HEK293T (cell line): ENCODE results near the gene KRT3.

Experiments
- CTCF ChIA-PET: fragments of 350-600 bp; formaldehyde crosslinking; extraction: SDS; loops from one replicate; lab custom pipeline; 2021; ENCODE audit warnings: antibody characterized with exemption, inconsistent platforms; lab: Yijun Ruan, JAX
- POLR2A ChIA-PET: fragments of 350-600 bp; formaldehyde crosslinking; extraction: SDS; loops from one replicate; lab custom pipeline; 2020; ENCODE audit warnings: antibody characterized with exemption, inconsistent platforms; lab: Yijun Ruan, JAX
- DNase-seq: peaks from one replicate; pipeline ENCODE4 v3.0.0; 2012; ENCODE audit warnings: mixed read lengths; ENCODE audit errors: extremely low spot score
- ARNT ChIP-seq: fragments of 450-650 bp; IDR thresholded peaks from 2 replicates; pipeline ENCODE4 v1.6.1; 2017; ENCODE audit warnings: mild to moderate bottlenecking
- BHLHE40 ChIP-seq: fragments of 450-650 bp; IDR thresholded peaks from 2 replicates; pipeline ENCODE4 v1.6.1; 2016; ENCODE audit warnings: mild to moderate bottlenecking, moderate library complexity, borderline replicate concordance
- CTBP1 ChIP-seq: fragments of 450-650 bp; IDR thresholded peaks from 2 replicates; pipeline ENCODE4 v1.6.1; 2016; ENCODE audit warnings: borderline replicate concordance
- ELF4 ChIP-seq: fragments of 450-650 bp; IDR thresholded peaks from 2 replicates; pipeline ENCODE4 v1.6.1; 2017; ENCODE audit warnings: antibody characterized with exemption
- FOXA1 ChIP-seq: fragments of 450-650 bp; IDR thresholded peaks from 2 replicates; pipeline ENCODE4 v1.6.1; 2016; ENCODE audit warnings: mild to moderate bottlenecking
- FOXK2 ChIP-seq: fragments of 450-650 bp; IDR thresholded peaks from 2 replicates; pipeline ENCODE4 v1.6.1; 2016; ENCODE audit warnings: mild to moderate bottlenecking
- FOXM1 ChIP-seq: fragments of 450-650 bp; IDR thresholded peaks from 2 replicates; pipeline ENCODE4 v1.6.1; 2017; ENCODE audit warnings: mild to moderate bottlenecking, borderline replicate concordance
- HDGF ChIP-seq: fragments of 450-650 bp; IDR thresholded peaks from 2 replicates; pipeline ENCODE4 v1.6.1; 2017; ENCODE audit warnings: antibody characterized with exemption, borderline replicate concordance
- L3MBTL2 ChIP-seq: fragments of 450-650 bp; conservative IDR thresholded peaks from 2 replicates; pipeline ENCODE4 v1.6.1; 2016; ENCODE audit warnings: mild to moderate bottlenecking
- LEF1 ChIP-seq: fragments of 450-650 bp; IDR thresholded peaks from 2 replicates; pipeline ENCODE4 v1.6.1; 2017; ENCODE audit warnings: mild to moderate bottlenecking, borderline replicate concordance
- NFRKB ChIP-seq: fragments of 450-650 bp; IDR thresholded peaks from 2 replicates; pipeline ENCODE4 v1.6.1; 2016; ENCODE audit warnings: mild to moderate bottlenecking, moderate library complexity
- SP1 ChIP-seq: fragments of 450-650 bp; IDR thresholded peaks from 2 replicates; pipeline ENCODE4 v1.6.1; 2017
- SUZ12 ChIP-seq: fragments of 450-650 bp; IDR thresholded peaks from 2 replicates; pipeline ENCODE4 v1.6.1; 2016; ENCODE audit warnings: mild to moderate bottlenecking
- TARDBP ChIP-seq: fragments of 450-650 bp; IDR thresholded peaks from 2 replicates; pipeline ENCODE4 v1.6.1; 2016
- ZNF384 ChIP-seq: fragments of 450-650 bp; IDR thresholded peaks from 2 replicates; pipeline ENCODE4 v1.6.1; 2016
- TF ChIP-seq, protein P1 (sequence below): fragments of 450-650 bp; IDR thresholded peaks from 2 replicates; pipeline ENCODE4 v1.6.1; 2016

KRT3 gene

DNA sequence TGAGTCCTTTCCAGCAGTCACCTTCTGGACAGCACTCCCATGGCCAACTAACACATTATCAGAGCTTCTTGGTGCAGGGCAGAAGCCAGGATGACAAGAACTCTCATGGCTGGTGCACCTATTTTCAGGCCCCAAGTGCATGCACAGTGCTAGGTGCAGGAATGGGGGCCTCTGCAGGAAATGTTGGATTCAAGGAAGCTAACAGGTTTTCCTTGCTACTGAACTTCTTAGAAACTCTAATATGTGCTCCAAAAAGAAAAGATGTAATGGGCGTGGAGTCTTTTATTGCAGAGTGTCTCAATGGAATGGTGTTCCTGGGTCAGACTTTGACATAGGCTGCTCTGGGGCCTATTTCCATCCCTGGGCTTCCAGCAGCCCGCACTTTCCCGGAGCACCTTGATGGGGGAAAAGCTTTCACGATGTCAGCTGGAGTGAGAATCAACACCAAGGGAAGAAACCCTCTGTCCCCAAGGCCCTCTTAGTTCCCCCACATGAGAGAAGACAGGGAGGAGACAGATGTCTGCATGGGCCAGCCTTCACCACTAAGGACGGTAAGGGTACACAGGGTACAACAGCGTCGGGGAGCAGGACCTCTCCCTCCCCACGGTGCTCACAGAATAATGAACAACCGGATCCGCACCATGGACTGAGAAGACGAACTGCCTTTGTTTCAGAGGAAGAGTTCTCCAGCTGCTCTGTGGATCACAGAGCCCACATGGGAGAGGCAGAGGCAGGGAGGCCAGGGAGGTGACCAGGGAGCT is 6.9 kb downstream of the KRT3 start:
- ChIA-PET CTCF (interaction anchor here (0.6 kb wide), 1 partner anchor 101 kb away, joined by 5 read pairs; no protein-coding TSS in a partner anchor), POLR2A (no interaction called here)
- DNase-seq: no peak
- TF ChIP-seq, protein P1, sequence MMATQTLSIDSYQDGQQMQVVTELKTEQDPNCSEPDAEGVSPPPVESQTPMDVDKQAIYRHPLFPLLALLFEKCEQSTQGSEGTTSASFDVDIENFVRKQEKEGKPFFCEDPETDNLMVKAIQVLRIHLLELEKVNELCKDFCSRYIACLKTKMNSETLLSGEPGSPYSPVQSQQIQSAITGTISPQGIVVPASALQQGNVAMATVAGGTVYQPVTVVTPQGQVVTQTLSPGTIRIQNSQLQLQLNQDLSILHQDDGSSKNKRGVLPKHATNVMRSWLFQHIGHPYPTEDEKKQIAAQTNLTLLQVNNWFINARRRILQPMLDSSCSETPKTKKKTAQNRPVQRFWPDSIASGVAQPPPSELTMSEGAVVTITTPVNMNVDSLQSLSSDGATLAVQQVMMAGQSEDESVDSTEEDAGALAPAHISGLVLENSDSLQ: no peak
- no peak for TF ChIP-seq TARDBP
- no peak for TF ChIP-seq SUZ12
- TF ChIP-seq NFRKB: no peak
- TF ChIP-seq HDGF: no peak
- TF ChIP-seq ELF4: no peak
- no peak for TF ChIP-seq CTBP1
- TF ChIP-seq FOXK2: no peak
- TF ChIP-seq FOXM1: no peak

DNA sequence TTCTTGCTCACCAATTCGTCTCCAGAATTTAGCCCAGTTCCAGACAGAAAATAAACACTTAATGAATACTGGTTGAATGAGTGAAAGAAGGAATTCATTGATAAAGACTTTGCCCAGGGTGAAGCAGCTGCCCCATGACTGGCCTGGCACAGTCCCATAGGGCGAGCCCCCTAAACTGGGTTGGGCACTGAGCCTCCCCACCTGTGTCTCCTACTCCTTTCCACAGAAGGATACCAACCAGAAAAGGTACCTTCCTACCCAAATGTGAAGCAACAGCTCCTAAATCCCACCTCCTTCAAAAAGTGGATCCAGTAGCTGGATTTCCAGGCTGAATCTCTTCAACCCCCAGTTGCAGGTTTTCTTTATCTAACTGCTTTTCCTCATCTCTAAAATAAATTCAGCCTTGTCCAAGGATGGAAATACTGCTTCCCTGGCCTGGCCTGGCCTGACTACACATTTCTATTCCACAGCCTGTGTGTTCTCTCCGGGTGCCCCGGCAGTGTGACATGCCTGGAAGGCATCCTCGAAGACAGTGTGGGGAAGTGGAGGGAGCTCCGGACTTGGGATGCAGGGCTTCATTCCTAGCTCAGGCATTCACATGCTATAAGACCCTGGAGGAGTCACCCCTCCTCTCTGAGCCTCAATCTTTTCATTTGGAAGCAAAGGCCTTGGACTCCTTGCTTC is 7.6 kb downstream of the KRT3 start:
- TF ChIP-seq HDGF (no peak), SUZ12 (no peak), FOXK2 (no peak), ARNT (no peak), LEF1 (no peak), FOXA1 (no peak), SP1 (no peak)
- POLR2A ChIA-PET: no interaction called here
- DNase-seq: no peak
- CTCF ChIA-PET: interaction anchor here (0.6 kb wide), 1 partner anchor 101 kb away, joined by 5 read pairs; no protein-coding TSS in a partner anchor

- ChIA-PET CTCF (interaction anchor here (0.6 to 0.8 kb wide), 2 partner anchors 83 to 656 kb away, joined by 3 read pairs; no protein-coding TSS in a partner anchor), POLR2A (no interaction called here)
These were observed 8.4 kb downstream of the KRT3 start for GRCh38 chr12:52787324-52788191.

GRCh38 chr12:52784909-52785308 is 11.0 kb downstream of the KRT3 start:
- DNase-seq: no peak
- ChIA-PET CTCF (no interaction called here), POLR2A (no interaction called here)
- TF ChIP-seq SUZ12 (no peak), ARNT (no peak), FOXK2 (no peak), NFRKB (no peak), ZNF384 (no peak), BHLHE40 (no peak), TARDBP (no peak), L3MBTL2 (no peak), FOXA1 (no peak), LEF1 (no peak)
- TF ChIP-seq, protein P1: no peak

More at GRCh38 chr12:52787324-52788191, 8.4 kb downstream of the KRT3 start:
- TF ChIP-seq FOXM1: no peak
- no peak for TF ChIP-seq TARDBP
- TF ChIP-seq, protein P1: no peak
- DNase-seq: no peak

GRCh38 chr12:52783563-52784316 is 12.2 kb downstream of the KRT3 start:
- CTCF ChIA-PET: no interaction called here
- TF ChIP-seq NFRKB (no peak), FOXA1 (no peak), FOXK2 (no peak), HDGF (no peak), BHLHE40 (no peak)
- no peak for DNase-seq
- POLR2A ChIA-PET: no interaction called here

DNA sequence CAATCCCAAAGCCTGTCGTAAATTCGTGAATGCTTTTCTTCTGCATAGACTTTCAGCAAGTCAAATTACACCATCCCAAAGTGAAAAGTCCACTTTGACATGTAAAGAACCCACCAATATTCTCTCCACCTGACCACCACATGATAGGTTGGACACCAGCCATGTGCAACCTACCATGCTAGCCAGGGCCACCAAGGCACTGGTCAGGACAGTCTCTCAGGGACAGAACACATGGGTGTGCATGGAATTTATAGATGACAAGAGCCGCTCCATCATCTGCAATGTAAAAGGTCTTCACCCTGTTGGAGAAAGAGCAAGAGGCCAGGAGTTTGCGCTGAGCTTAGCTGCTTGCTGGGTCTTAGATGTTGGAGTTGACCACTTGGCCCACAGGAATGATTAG is 13.4 kb downstream of the KRT3 start:
- ChIA-PET POLR2A (no interaction called here), CTCF (no interaction called here)
- DNase-seq: no peak
- TF ChIP-seq NFRKB (no peak), SUZ12 (no peak), SP1 (no peak), FOXK2 (no peak), ZNF384 (no peak), HDGF (no peak), L3MBTL2 (no peak), BHLHE40 (no peak), FOXA1 (no peak), ELF4 (no peak), ARNT (no peak), FOXM1 (no peak), CTBP1 (no peak), LEF1 (no peak), TARDBP (no peak)
- TF ChIP-seq, protein P1: no peak
